Hematopoietic multipotent progenitor cell (in vitro differentiated cells): ENCODE measurements around the gene CCDC47. TPM values are rescaled to one million over a fixed set of nuclear protein-coding genes. Genes with fewer than 3 reads are reported as not detected.
A peak's percentile ranks its signal among the peaks of the same experiment; 100 is the strongest.
"Not testable (repeated sequence)": the region's sequence is repeated elsewhere in the genome, so short reads cannot be mapped to it uniquely, and the experiment has no call there.

Experiments
- DNase-seq, 3 donors: peaks; one replicate each; pipeline ENCODE4 v3.0.0-alpha.2; 2011 to 2015; ENCODE audit warnings: low read depth in 2 of 3, low spot score in 2 of 3
- total RNA-seq: library from RNA; depleted of rRNA; stranded (reverse); fragments of >200 nt; gene quantifications from one replicate; pipeline ENCODE4 v1.2.3, GENCODE V29; 2012

The CCDC47 gene
- total RNA-seq, 1 donor, result 25.3 TPM

GRCh38 chr17:63741143-63741407 is 32.3 kb downstream of the CCDC47 start:
- no peak for DNase-seq

GRCh38 chr17:63740464-63741142 is 32.8 kb downstream of the CCDC47 start:
- DNase-seq, result peak in 2 of 3 donors; percentile 11 to 22

- no peak for DNase-seq
These were observed 37.7 kb downstream of the CCDC47 start for GRCh38 chr17:63735691-63736090.

GRCh38 chr17:63722403-63722802 is 51.0 kb downstream of the CCDC47 start:
- no peak for DNase-seq

GRCh38 chr17:63720194-63720593 is 53.2 kb downstream of the CCDC47 start:
- DNase-seq, result not testable (repeated sequence)

GRCh38 chr17:63718988-63719387 is 54.4 kb downstream of the CCDC47 start:
- no peak for DNase-seq

GRCh38 chr17:63716426-63716825 is 57.0 kb downstream of the CCDC47 start:
- no peak for DNase-seq

- DNase-seq, result no peak
These were observed 58.7 kb downstream of the CCDC47 start for GRCh38 chr17:63714550-63715277.

- DNase-seq, result no peak
These were observed 64.3 kb downstream of the CCDC47 start for GRCh38 chr17:63709110-63709509.

- DNase-seq, result no peak
These were observed 66.2 kb downstream of the CCDC47 start for GRCh38 chr17:63707151-63707550.

GRCh38 chr17:63706336-63707082 is 66.9 kb downstream of the CCDC47 start:
- DNase-seq, result no peak

- DNase-seq, result no peak
These were observed 67.7 kb downstream of the CCDC47 start for GRCh38 chr17:63705657-63706056.

GRCh38 chr17:63704836-63705235 is 68.6 kb downstream of the CCDC47 start:
- DNase-seq, result no peak

GRCh38 chr17:63704259-63704576 is 69.2 kb downstream of the CCDC47 start:
- no peak for DNase-seq

GRCh38 chr17:63703556-63704258 is 69.7 kb downstream of the CCDC47 start:
- no peak for DNase-seq

GRCh38 chr17:63703029-63703428 is 70.4 kb downstream of the CCDC47 start:
- DNase-seq, result no peak

- no peak for DNase-seq
These were observed 70.7 kb downstream of the CCDC47 start for GRCh38 chr17:63702721-63703015.

- DNase-seq, result peak in 2 of 3 donors; percentile 75 to 76
These were observed 71.3 kb downstream of the CCDC47 start for GRCh38 chr17:63701868-63702720.

GRCh38 chr17:63701456-63701820 is 72.0 kb downstream of the CCDC47 start:
- peak in 1 of 3 donors; percentile 29 for DNase-seq

GRCh38 chr17:63700528-63701455 is 72.6 kb downstream of the CCDC47 start:
- peak in 2 of 3 donors; percentile 69 to 71 for DNase-seq
